Measurements from ENCODE around the gene KPNA3. TPM values are rescaled to one million over a fixed set of nuclear protein-coding genes. Genes with fewer than 3 reads are reported as not detected.

KPNA3 gene
- total and polyA plus RNA-seq, 4 donors = 10.9 to 22.0 (median 16.6) TPM

GRCh38 chr13:49777746-49778614 lies 14.5 kb downstream of the KPNA3 start (continued):
- no peak for TF ChIP-seq FOXA2 (IDR thresholded peaks at IDR 0.05)
- TF ChIP-seq JUND (IDR thresholded peaks at IDR 0.05) = no peak
- TF ChIP-seq ZBTB33 (IDR thresholded peaks at IDR 0.05) = no peak
- no peak for TF ChIP-seq NR2F2 (IDR thresholded peaks at IDR 0.05)
- no peak for TF ChIP-seq SP1 (IDR thresholded peaks at IDR 0.05)
- no peak for TF ChIP-seq TAF1 (conservative IDR thresholded peaks at IDR 0.05)
- TF ChIP-seq EGR1 (IDR thresholded peaks at IDR 0.05; ENCODE audit: low read depth in 2 of 2) = no peak
- TF ChIP-seq ATF3 (IDR thresholded peaks at IDR 0.05) = no peak

GRCh38 chr13:49776871-49777270 lies 15.6 kb downstream of the KPNA3 start:
- DNase-seq (ENCODE audit: low spot score) = no peak
- no peaks in the 10 kb centered on the region for H3K36me3 ChIP-seq (ENCODE audit: control insufficient read depth in 4 of 4, insufficient read depth in 3 of 4, low read depth in 1 of 4, low read length in 3 of 4)
- no peak overlapping the region for H3K27ac ChIP-seq (ENCODE audit: low read depth in 1 of 2, low read length in 2 of 2)
- H3K9ac ChIP-seq (ENCODE audit: low read depth in 1 of 2, low read length in 2 of 2) = no peak overlapping the region
- H3K4me3 ChIP-seq (ENCODE audit: low read depth in 1 of 3, low read length in 3 of 3) = no peak overlapping the region
- H3K27me3 ChIP-seq (ENCODE audit: control insufficient read depth in 4 of 4, insufficient read depth in 4 of 4, low read length in 3 of 4) = no peaks in the 10 kb centered on the region
- TF ChIP-seq ATF3 (IDR thresholded peaks at IDR 0.05) = no peak
- no peak for TF ChIP-seq SP1 (IDR thresholded peaks at IDR 0.05)
- no peak for TF ChIP-seq FOXA1 (IDR thresholded peaks at IDR 0.05)
- TF ChIP-seq CTCF (IDR thresholded peaks at IDR 0.05; ENCODE audit: low read depth, low read length, missing input control) = no peak
- TF ChIP-seq HNF4A (conservative IDR thresholded peaks at IDR 0.05) = no peak
- TF ChIP-seq HNF4G (IDR thresholded peaks at IDR 0.05) = no peak
- TF ChIP-seq RXRA (IDR thresholded peaks at IDR 0.05) = no peak
- TF ChIP-seq MAX (IDR thresholded peaks at IDR 0.05) = no peak
- no peak for TF ChIP-seq EGR1 (IDR thresholded peaks at IDR 0.05; ENCODE audit: low read depth in 2 of 2)
- TF ChIP-seq JUND (IDR thresholded peaks at IDR 0.05) = no peak
- TF ChIP-seq FOXA2 (IDR thresholded peaks at IDR 0.05) = no peak
- TF ChIP-seq GABPA (IDR thresholded peaks at IDR 0.05 in 1 of 2, conservative IDR thresholded peaks at IDR 0.05 in 1 of 2) = no peak
- TF ChIP-seq NR2F2 (IDR thresholded peaks at IDR 0.05) = no peak
- H3K4me1 ChIP-seq (ENCODE audit: control insufficient read depth in 4 of 4, insufficient read depth in 4 of 4, low read length in 3 of 4) = peaks cover 5 to 15% (median 11%) of the 10 kb centered on the region in 4 donors
- no peaks in the 10 kb centered on the region for H3K9me3 ChIP-seq (ENCODE audit: control insufficient read depth in 4 of 4, low read length in 3 of 4)

Data from liver (tissue), 9 donors.